ENCODE data around the gene PRR5L. TPM values are rescaled to one million over a fixed set of nuclear protein-coding genes. Genes with fewer than 3 reads are reported as not detected.

Gene PRR5L, protein sequence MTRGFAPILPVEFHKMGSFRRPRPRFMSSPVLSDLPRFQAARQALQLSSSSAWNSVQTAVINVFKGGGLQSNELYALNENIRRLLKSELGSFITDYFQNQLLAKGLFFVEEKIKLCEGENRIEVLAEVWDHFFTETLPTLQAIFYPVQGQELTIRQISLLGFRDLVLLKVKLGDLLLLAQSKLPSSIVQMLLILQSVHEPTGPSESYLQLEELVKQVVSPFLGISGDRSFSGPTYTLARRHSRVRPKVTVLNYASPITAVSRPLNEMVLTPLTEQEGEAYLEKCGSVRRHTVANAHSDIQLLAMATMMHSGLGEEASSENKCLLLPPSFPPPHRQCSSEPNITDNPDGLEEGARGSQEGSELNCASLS
- total RNA-seq = 1.8 and 8.9 TPM in 2 replicates

GRCh38 chr11:36295926-36296325 is at the start of gene PRR5L:
Gene PRR5L, plus strand, starts transcription at chr11:36296288. Its CDS starts 104,834 bp downstream, at chr11:36401122.

DNA sequence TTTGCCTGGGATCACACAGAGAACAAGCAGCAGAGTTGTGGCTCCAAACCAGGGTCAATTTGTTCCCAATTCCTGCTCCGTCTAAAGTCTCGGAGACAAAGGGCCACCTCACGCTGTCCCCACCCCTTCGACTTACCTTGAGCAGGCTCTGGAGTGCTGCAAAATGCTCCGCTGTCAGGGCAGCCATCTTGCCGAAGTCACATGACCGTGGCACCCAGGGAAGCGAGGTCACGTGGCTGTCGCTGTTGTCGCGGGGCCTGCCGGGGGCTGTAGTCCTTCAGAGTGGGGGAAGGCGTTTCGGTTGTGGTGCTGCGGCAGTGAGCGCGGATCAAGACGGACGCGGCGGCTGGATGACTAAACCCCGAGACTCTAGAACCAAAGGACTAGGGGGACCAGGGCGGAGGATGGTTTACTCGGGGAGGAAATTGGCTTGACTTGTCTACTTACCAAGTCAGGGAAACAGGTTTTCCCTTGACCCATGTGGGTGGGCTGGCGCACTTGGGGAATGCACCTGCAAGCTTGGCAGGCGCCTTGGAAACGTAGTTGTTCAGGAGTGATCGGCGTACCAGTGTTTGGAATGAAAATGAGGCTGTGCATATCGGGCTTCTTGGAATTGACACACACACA is 6.7 kb upstream of the PRR5L start, which contains the start of gene COMMD9:
Gene COMMD9, minus strand, starts transcription at position 199 of the 627 bp plus-strand sequence. Its CDS starts 12 bp downstream, at position 187.

DNA sequence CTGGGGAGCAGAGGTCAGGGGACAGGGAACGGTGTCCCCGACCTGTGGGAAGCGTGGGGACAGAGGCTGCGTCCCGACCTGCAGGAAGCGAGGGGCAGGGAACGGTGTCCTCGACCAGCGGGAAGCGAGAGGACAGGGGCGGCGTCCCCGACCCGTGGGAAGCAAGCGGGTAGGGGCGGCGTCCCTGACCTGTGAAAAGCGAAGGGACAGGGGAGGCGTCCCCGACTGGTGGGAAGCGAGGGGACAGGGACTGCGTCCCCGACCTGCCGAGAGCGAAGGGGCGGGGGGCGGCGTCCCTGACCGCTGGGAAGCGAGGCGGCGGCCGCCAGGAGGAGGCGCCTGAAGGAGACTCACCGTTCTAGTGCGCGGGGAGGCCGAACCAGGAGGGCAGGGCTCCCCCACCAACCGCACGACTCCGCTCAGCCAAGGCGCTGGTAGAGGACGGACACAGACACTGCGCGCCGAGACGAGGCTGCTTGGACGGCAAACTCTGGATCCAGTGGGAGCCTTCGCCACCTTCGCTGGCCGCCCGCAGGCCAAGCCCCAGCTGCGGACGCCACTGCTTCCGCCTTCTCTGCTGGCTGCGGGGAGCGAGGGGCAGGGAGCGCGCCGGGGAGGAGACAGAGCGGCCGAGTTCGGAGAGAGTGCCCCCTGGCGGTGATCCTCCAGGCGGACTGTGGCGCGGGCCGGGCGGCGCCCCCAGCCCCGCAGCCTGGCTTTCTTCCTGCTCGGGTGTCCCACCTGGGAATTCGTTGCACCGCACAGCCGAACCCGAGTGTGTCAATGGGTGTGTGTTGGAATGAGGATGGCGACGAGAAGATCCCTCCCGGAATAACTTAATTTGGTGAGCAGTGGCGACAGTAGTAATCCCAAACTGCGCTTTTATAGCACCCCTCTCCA is 213.9 kb downstream of the PRR5L start, which contains the start of gene TRAF6:
Gene TRAF6, minus strand, starts transcription at position 579 of the 900 bp plus-strand sequence. CDS start 8,757 bp downstream, outside the sequence.

Other genes starting within 250 kb of the PRR5L start
- gene COMMD9, start 6.9 kb upstream of the PRR5L start, total RNA-seq = 31.4 and 56.0 TPM in 2 replicates
- 4.3 and 4.4 TPM in 2 replicates for gene TRAF6, start 214.0 kb downstream of the PRR5L start, total RNA-seq

All from pericardium fibroblast (primary cell).